Measurements from ENCODE around the gene MIOX.
A peak's percentile ranks its signal among the peaks of the same experiment; 100 is the strongest.

Gene MIOX

DNA sequence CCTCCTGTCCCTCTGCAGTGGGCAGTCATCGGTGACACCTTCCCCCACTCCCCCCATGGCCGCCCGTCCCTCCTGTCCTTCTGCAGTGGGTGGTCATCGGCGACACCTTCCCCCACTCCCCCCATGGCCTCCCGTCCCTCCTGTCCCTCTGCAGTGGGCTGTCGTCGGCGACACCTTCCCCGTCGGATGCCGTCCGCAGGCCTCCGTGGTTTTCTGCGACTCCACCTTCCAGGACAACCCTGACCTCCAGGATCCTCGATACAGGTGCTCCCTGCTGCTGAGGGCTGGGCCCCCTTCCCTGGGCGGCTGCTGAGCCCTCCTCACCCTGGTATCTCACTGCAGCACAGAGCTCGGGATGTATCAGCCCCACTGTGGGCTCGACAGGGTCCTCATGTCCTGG lies 2.2 kb downstream of the MIOX start:
- DNase-seq (ENCODE audit: extremely low read depth in 1 of 2, low read depth in 1 of 2), result no peak

DNA sequence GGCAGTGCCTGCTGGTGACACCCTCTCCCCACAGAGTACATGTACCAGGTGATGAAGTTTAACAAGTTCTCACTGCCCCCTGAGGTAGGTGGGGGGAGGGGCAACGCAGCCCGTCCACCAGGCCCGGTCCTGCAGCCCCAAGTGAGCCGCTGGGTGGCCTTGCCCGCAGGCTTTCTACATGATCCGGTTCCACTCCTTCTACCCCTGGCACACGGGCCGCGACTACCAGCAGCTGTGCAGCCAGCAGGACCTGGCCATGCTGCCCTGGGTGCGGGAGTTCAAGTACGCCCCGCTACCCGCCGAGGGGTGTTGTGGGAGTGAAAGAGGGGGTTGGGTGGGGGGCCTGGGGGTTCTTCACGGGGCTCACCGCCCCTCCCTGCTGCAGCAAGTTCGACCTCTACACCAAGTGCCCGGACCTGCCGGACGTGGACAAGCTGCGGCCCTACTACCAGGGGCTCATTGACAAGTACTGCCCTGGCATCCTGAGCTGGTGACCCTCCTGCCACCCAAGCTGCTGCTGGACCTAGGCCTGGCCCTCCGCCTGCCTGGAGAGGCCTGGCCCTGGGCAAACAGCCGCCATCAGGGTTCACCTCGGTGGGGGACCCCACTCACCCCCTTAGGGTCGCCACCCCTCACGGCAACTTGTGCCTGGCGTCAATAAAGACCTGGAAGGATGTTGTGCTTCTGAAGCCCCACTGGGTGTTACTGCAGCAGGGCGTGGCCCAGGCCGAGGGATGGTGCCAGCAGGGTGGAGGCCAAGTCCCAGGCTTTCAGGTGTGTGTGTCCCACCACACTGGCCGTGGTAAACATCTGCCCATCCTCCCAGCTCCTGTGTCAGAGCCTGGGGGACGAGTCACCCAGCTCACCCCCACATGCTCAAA lies 2.9 kb downstream of the MIOX start:
- DNase-seq (ENCODE audit: extremely low read depth in 1 of 2, low read depth in 1 of 2), result no peak

DNA sequence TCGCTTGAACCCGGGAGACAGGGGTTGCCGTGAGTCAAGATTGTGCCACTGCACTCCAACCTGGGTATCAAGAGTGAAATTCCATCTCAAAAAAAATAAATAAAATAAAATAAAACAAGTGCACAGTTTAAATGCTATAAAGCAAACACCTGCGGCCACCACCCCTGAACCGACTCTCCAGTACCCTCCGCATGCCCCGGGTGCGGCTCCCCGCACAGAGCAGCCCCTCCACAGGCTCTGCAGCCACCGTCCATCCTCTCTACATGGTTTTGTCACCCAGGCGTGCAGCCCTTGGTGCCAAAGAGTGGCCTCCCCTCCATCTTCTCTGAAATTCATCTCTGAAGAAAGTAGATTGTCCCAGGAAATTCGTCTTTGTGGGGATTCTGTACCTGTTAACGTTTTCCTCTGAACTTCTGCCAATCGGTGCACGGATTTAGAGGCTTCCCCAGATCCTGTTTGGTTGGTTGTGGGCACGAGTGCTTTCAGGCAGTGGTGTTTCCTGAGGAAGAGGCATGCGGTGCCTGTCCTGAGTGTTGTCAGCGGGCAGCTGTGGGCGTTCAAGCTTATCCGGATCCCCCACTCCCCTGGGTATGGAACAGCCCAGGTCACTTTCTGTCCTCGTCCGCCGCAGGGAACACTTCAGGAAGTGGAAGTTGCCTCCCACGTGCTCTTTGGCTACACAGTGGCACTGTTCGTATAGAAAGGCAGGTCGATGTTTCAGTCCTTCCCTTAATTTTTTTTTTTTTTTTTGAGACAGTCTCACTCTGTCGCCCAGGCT lies 4.1 kb downstream of the MIOX start:
- DNase-seq (ENCODE audit: extremely low read depth in 1 of 2, low read depth in 1 of 2), result no peak

DNA sequence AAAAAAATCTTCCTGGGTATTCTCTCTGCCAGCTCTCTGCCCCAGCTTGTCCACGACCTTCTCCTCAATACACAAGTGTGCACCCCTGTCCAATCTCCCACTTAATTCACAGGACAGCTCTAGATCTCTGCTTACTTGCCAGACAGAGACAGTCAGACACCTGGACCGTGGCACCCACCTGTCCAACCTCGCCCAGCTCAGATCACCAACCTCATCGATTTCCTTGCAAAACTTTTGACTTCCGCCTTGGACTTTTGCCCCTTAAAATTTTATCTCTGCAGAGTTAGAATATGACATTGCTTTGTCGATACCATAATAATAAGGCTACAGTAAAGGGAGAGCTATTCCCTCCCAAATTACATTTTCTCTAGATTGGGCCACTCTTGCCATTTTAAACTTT lies 10.4 kb downstream of the MIOX start:
- DNase-seq (ENCODE audit: extremely low read depth in 1 of 2, low read depth in 1 of 2), result no peak

DNA sequence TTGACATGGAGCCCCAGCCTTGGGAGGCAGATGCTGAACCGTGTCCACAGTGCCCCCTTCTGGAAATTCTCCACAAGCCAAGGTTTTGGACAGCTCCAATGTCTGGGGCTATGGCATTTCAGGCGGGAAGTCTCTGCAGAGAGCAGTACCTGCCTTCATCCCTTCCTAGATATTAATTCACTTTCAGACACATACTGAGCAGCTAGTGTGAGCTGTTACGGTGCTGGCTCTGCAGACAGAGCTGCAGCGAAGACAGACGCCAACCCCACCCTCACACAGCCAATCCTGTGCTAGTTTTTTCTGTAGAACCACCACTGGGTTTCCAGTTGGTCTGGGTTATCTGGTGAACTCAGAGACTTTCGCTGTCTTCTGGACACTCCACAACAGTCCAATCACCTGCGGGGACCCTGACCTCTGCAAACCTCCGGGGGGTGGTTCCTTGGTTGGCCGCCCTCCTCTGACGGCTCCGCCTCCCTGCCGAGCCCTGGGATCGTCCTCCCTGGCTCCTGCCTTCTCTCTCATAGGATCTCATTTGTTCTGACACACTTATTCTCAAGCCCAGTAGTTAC lies 11.7 kb downstream of the MIOX start:
- DNase-seq (ENCODE audit: extremely low read depth in 1 of 2, low read depth in 1 of 2), result peak; percentile 38 to 42

DNA sequence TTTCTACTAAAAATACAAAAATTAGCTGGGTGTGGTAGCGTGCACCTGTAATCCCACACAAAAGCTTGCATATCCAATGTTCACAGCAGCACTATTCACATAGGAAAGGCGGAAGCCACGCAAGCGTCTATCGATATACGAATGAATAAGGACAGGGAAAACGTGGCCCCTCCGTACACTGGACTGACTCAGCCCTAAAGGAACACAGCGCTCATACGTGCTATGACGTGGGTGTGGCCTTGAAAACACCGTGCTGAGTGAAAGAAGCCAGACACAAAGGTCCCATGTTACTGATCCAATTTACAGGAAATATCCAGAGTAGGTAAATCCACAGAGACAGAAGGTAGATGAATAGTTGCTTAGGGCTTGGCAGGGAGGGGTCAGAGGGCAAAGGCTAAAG lies 13.8 kb downstream of the MIOX start:
- no peak for DNase-seq (ENCODE audit: extremely low read depth in 1 of 2, low read depth in 1 of 2)

DNA sequence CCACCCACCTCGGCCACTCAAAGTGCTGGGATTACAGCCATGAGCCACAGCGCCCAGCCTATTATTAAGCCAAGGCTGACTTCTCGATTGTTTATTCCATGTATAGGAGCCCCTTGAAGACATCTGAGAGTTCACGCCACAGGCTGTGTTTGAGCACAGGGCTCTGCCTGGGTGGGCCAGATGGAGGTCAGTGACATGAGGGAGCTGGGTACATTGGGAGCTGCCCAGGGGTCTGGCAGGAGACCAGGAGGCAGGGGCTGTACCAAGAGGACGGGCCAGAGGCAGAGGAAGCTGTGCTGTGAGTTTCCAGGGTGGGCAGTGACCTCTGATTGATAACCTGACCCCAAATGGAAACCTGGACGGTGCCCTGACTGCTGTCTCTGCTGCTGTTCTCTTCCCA lies 15.4 kb downstream of the MIOX start:
- DNase-seq (ENCODE audit: extremely low read depth in 1 of 2, low read depth in 1 of 2), result no peak

DNA sequence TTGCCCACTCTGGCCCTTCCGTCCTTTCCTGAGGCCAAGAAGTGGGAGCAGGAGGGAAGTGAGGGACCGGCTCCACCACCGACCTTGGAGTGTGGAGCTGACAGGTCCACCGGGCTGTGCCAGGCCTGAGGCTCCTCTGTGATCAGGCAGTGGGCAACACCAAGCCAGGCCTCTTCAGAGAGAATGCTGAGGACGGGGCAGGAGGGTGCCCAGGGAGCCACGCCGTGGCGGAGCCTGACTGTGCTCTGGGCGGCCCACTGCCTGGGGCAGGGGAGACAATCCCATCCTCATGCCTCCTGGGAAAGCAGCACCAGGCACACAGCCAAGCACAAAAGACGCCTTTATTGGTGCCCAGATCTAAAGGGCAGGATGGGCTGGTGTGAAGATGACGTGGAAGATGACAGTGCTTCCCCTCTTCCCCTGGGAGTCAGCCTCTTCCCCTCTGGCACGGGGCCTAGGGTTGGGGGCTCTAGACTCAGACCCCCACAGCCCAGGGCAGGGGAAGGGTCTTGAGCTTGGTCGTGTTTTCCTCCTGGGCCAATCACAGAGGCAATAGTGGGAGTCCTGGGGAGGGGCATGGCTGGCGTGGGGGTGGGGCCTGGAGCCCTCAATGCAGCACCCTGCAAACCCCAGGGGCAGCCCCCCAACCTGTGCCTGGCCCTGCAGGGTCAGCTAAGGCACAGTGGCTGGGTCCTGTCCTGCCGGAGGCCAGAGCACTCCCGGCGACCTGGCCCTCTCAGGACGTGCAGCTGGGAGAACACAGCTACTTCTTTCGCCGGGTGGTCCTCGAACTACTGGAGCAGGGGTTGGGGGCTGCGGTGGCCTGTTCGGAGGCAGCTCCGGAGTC lies 16.2 kb downstream of the MIOX start:
- no peak for DNase-seq (ENCODE audit: extremely low read depth in 1 of 2, low read depth in 1 of 2)

DNA sequence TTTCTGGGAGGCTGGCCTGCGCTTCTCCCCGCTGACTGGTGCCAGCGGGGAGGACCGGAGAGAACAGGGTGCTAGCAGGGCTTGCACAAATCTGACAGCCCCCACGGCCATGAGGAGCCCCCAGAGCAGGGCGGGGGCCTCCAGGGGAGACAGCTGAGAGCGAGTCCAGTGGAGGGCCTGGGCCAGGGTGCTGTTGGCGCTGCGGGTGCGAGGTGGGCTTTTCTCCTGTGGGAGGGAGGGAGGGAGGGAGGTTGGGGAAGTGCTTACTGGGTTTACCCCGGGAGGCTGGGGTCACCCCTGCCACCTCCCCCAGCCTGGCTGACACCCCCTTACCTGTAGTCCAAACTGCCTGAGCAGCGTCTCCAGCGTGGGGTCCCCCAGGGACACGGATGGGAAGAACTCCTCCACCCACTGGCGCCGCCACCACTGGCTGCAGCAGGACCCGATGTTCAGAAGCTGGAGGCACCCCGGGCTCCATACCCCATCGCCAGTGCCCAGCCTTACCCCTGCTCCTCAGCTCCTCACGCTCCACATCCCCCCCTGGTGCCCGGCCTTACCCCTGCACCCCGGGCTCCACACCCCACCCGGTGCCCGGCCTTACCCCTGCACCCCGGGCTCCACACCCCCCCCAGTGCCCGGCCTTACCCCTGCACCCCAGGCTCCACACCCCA lies 17.0 kb downstream of the MIOX start:
- DNase-seq (ENCODE audit: extremely low read depth in 1 of 2, low read depth in 1 of 2), result no peak

DNA sequence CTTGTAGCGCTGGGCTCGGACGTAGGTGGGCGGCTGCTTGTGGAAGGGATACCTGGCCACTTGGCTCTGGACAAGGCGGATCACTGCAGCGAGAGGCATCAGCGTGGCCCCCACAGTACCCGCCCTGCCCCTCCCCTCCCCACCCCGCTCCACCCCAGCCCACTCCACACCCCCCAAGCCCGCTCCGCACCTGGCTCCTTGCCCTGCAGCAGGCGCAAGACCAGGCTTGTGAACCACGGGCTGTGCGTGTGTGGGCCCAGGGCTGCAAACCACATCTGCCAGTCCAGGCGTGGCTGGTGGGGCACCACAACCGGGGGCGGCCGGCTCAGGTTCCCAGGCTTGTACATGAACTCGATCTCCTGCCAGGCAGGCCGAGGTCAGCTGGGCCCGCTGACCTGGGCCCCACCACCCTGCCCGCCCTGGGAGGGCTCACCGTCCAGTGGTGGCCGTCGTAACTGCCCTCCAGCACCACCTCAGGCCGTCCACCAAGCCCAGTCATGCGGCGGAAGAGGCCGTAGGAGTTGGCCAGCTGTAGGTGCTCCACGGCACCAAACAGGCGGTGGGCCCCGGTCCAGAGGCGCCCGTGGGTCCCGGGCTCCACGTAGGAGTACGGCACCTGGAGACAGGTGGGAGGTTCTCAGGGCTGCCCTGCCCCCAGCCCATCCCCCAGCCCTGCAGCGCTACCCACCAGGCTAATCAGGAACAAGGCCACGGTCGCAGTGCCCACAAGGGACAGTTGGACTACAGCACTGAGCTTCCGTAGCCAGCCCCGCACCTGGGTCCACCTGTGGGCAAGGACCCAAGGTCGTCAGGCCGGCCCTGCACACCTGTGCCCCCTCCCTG lies 17.9 kb downstream of the MIOX start:
- DNase-seq (ENCODE audit: extremely low read depth in 1 of 2, low read depth in 1 of 2), result no peak

DNA sequence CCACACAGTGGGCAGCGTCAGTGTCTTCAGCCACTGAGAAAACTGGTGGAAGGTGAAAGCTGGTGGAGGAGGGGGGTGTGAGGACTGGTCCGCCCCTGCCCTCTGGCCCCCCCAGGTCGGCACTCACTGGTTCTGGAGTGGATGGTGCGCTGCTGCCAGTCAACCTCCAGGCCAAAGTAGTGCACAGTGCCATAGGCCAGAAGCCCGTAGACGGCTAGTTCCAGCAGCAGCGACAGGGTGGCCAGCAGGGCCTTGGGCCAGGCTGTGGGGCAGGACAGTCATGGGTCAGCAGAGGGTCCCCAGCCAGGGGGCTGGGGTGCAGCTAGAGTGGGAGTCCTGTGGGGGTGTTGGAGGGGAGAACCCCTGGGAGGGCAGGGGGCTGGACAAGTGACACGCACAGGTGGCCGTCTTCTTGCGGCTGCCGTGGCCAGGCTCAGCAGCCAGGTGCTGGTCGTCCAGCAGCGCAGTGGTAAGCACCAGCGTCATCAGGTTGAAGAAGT lies 18.7 kb downstream of the MIOX start:
- no peak for DNase-seq (ENCODE audit: extremely low read depth in 1 of 2, low read depth in 1 of 2)

DNA sequence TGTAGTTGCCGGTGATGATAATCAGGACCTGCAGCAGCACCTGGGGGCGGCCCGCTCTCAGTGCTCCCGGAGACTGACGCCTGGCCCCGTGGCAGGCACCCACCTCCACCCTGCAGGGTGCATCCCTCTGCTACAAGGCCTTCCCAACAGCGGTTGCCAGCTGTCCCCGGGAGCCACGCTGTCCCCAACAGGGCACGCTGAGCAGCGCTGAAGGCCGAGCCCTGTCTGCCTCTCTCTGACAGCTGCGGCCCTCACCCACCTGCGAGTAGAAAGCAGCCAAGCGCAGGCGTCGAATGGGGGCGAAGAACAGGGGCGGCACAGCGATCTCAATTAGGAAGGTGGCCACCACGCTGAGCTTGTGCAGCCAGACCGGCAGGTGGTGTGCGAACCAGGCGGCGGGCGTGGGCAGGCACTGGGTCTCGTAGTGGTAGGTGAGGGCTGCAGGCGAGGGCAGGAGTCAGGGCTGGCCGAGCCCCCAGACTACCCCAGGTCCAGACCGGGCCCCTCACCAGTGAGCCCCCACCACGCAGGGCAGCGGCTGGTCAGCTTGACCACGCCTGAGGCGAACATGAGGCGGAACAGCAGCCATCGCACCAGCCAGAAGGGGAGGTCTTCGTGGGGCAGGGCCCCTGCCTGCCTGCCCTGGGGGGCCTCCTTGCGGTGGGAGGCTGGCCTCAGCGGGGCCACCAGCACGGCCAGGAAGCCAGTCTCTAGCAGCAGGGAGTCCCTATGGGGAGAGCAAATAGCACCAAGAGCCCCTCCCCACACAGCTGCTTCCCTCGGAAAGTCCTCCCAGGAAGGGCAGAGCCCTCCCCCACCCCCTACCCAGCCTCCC lies 19.3 kb downstream of the MIOX start:
- DNase-seq (ENCODE audit: extremely low read depth in 1 of 2, low read depth in 1 of 2), result no peak

DNA sequence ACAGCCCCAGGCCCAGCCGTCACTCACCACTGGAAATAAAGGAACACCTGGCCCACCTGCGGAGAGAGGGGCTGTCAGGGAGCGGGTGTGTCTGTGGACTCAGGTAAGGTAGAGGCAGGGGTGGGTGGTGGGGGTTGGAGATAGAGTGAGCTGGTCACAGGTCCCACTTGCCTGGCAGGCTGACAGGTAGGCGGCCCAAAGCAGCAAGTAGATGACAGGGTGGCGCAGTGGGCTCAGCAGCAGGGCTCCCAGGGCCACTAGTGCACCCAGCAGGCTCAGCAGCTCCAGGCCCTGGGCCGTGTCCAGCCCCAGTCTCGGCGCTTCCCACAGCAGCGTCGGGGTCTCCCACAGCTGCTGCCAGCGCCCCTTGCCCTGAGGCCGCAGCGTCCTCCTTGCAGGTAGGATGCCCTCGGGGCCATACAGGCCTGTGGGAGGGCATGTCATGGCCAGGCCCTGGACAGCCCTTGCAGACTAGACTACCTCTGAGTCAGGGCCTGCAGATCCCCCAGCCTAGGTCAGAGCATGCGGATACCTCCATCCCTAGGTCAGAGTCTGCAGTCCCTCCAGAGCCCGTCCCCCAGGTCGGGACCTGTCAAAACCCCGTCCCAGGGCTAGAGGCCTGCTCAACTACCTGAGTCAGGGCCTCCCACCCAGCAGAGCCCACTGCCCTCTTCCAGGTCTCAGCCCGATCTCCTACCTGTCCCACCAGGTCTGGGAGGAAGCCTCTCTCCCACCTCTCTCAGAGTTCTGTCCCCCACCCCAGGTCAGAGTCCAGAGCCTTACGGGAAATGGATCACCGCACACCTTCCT lies 20.2 kb downstream of the MIOX start:
- DNase-seq (ENCODE audit: extremely low read depth in 1 of 2, low read depth in 1 of 2), result no peak

DNA sequence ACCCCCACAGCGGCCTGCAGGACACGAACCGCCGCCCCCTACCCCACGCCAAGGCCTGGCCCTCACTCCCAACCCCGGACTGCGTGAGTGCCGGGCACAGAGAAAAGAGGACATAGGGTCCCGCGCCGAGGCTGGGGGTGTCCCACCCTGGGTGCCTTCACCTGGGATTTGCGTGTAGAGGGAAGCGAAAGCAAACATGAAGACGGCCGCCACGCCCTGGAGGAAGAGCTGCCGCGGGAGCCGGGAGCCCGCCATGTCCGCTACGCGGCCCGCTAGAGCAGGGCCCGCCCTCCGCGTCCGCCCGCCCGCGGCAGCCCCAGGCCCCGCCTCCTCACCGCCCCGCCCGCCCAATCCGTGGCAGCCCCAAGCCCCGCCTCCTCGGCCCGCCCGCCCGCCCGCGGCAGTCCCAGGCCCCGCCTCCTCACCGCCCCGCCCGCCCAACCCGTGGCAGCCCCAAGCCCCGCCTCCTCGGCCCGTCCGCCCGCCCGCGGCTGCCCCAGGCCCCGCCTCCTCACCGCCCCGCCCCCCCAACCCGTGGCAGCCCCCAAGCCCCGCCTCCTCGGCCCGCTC lies 20.8 kb downstream of the MIOX start, which contains the start of gene LMF2:
TSS of gene LMF2 (minus strand) at position 282 of the 570 bp plus-strand sequence. CDS start at position 255, 27 bp downstream.
- peak; percentile 82 to 92 for DNase-seq (ENCODE audit: extremely low read depth in 1 of 2, low read depth in 1 of 2)

DNA sequence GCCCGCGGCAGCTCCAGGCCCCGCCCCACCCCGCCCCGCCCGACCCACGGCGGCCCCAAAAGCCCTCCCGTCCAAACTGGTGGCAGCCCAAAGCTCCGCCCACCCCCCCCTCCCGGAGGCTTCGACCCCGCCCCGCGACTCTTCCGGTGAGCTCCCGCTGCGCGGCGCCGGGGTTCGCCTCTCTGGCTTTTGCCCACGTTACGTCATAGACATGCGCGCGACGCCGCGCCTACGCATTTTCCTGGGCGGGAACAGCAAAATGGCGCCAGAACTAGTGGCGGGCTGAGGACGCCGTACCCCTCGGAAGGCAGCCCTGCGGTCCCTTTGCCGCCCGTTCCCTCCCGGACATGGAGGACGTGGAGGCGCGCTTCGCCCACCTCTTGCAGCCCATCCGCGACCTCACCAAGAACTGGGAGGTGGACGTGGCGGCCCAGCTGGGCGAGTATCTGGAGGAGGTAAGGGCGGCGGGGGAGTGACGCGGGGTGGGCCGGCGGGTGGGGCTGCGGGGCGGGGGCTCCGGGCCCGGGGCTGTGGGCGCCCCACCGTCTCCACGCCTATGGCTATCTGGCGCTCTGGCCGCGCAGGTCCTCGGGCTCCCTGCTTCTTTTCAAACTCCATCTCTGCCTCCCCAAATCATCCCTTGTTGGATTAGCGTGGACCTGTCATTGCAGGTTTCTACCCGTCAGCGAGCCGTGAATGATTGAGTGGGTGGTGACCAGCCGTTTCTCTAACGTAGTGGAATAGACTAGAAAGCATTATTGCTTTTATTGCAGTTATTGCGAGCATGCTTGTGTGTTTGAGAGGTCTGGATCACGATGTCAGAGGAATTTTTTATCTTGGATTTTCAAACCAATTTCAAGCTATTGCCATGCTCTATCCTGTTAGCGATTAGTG lies 21.6 kb downstream of the MIOX start, which contains the start of gene NCAPH2:
TSS of gene NCAPH2 (plus strand) at position 234 of the 894 bp plus-strand sequence. CDS start at position 348, 114 bp downstream.
- peak; percentile 94 to 97 for DNase-seq (ENCODE audit: extremely low read depth in 1 of 2, low read depth in 1 of 2)

DNA sequence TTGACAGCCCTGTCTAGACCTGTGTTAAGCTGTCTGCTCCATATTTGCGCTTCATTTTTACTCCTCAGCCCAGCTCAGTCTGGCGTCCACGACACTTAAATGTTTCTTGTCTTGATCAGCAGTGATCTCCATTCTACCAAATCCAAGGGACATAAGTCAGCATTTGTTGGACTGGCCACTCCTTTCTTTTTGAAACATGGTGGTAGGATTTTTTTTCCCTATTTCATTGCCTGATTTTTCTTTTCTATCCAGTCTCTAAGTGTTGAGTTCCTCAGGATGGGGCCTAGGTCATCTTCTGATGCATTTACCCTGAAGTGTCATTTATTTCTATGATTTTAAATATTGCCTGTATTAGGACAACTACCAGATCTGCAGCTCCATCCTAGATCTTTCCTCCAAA lies 22.2 kb downstream of the MIOX start:
- DNase-seq (ENCODE audit: extremely low read depth in 1 of 2, low read depth in 1 of 2), result no peak

Data from activated CD8-positive, alpha-beta memory T cell treated with anti-CD3 and anti-CD28 coated beads for 1 hour (primary cell).